Spleen (tissue), 11 donors: ENCODE data around the gene SH3BGRL2. TPM values are rescaled to one million over a fixed set of nuclear protein-coding genes. Genes with fewer than 3 reads are reported as not detected.
"Not testable (repeated sequence)": the region's sequence is repeated elsewhere in the genome, so short reads cannot be mapped to it uniquely, and the experiment has no call there.

Experiments used
- DNase-seq: peaks from one replicate; pipeline ENCODE4 v3.0.0-alpha.2; 2020
- H3K27ac ChIP-seq, 8 donors: fragments of 200-600 bp; sonication (generic) in 7 of 8; 1 replicate in 4 of 8; 2 replicates in 4 of 8; pipeline versions ENCODE4 v1.5.0 to v1.8.0; 2016 to 2021; ENCODE audit warnings: inconsistent platforms in 4 of 8, mild to moderate bottlenecking in 4 of 8, moderate library complexity in 1 of 8
- H3K27me3 ChIP-seq, 7 donors: fragments of 200-600 bp; sonication (generic) in 6 of 7; replicated peaks in 1 of 7; 1 replicate in 4 of 7; 2 replicates in 3 of 7; pipeline versions ENCODE4 v1.5.0 to v1.8.0; 2016 to 2021; ENCODE audit warnings: inconsistent platforms in 3 of 7, mild to moderate bottlenecking in 1 of 7
- H3K36me3 ChIP-seq, 6 donors: fragments of 200-600 bp; sonication (generic) in 5 of 6; 1 replicate in 4 of 6; 2 replicates in 2 of 6; pipeline versions ENCODE4 v1.5.0 to v1.8.0; 2016 to 2021; ENCODE audit warnings: inconsistent platforms in 2 of 6
- H3K4me1 ChIP-seq, 6 donors: fragments of 200-600 bp; sonication (generic) in 5 of 6; 1 replicate in 3 of 6; 2 replicates in 3 of 6; pipeline versions ENCODE4 v1.5.0 to v1.8.0; 2016 to 2021; ENCODE audit warnings: inconsistent platforms in 3 of 6
- H3K4me3 ChIP-seq, 8 donors: fragments of 200-600 bp; sonication (generic) in 7 of 8; 1 replicate in 4 of 8; 2 replicates in 4 of 8; pipeline versions ENCODE4 v1.5.0 to v1.8.0; 2016 to 2021; ENCODE audit warnings: inconsistent platforms in 4 of 8, mild to moderate bottlenecking in 4 of 8, moderate library complexity in 2 of 8
- H3K9me3 ChIP-seq, 8 donors: fragments of 200-600 bp; sonication (generic) in 7 of 8; 1 replicate in 4 of 8; 2 replicates in 4 of 8; pipeline versions ENCODE4 v1.5.0 to v1.8.0; 2016 to 2021; ENCODE audit warnings: inconsistent platforms in 4 of 8
- POLR2A ChIP-seq, 3 donors: fragments of 450-650 bp; IDR thresholded peaks; one replicate each; pipeline ENCODE4 v1.5.1; 2017; ENCODE audit warnings: antibody characterized with exemption in 3 of 3, mild to moderate bottlenecking in 1 of 3
- POLR2AphosphoS5 ChIP-seq, 3 donors: sonication (generic); formaldehyde crosslinking; IDR thresholded peaks; one replicate each; pipeline ENCODE4 v1.5.1; 2017; ENCODE audit warnings: antibody characterized with exemption in 3 of 3
- WGBS, 5 donors: extraction: QIAGEN DNeasy Blood & Tissue Kit in 3 of 5; methylation state at CpG; one replicate each; pipeline versions ENCODE4 v1.1.5 to v1.1.7; 2013 to 2018; 5-methylcytosine and 5-hydroxymethylcytosine counted together
- intact Hi-C: fragments of 100-400 bp; cut with DNase I; formaldehyde crosslinking; loops from one replicate; pipeline ENCODE4 v1.15.0; 2023; ENCODE audit warnings: low total_unique reads
- polyA plus RNA-seq, 3 donors: library from polyadenylated mRNA; stranded (reverse); fragments of 200-250 nt; gene quantifications; one replicate each; pipeline ENCODE4 v1.2.1, GENCODE V29; 2013
- total RNA-seq, 7 donors: library from RNA; depleted of rRNA in 3 of 7; stranded (reverse); fragments of >200 nt in 3 of 7; fragmentation: NEBNext Ultra II Directional in 4 of 7; extraction: Animal tissue kit (Norgen Biotek cat#: 25700) in 4 of 7; gene quantifications; one replicate each; pipeline versions ENCODE4 v1.1.0 to v1.2.1, GENCODE V29; 2016 to 2021
- TF ChIP-seq, protein P1 (sequence below), 11 experiments: fragments of 200-600 bp in 7 of 11; fragments of 450-650 bp in 4 of 11; sonication (generic) in 4 of 11; IDR thresholded peaks in 8 of 11; conservative IDR thresholded peaks in 3 of 11; 1 replicate in 7 of 11; 2 replicates in 4 of 11; pipeline versions ENCODE4 v1.4.0 to v1.8.0; 2016 to 2021; ENCODE audit warnings: antibody characterized with exemption in 11 of 11, inconsistent platforms in 4 of 11, mild to moderate bottlenecking in 1 of 11
- donor health status: healthy with polysubstance abuse.
- donor health status: DM: no; HTN: no; CAD: no; lungs with moderate emphysema.
- donor health status: DM: no; HTN: no; CAD: no.
- donor health status: Bipolar disorder and iron deficiency.
- donor health status: healthy.
- donor health status: DM: no; HTN: no; CAD: no.
- donor health status: DM: yes; HTN: yes; CAD: no.

Gene SH3BGRL2
- total and polyA plus RNA-seq, 10 donors, result 1.8 to 24.6 (median 10.9) TPM

DNA sequence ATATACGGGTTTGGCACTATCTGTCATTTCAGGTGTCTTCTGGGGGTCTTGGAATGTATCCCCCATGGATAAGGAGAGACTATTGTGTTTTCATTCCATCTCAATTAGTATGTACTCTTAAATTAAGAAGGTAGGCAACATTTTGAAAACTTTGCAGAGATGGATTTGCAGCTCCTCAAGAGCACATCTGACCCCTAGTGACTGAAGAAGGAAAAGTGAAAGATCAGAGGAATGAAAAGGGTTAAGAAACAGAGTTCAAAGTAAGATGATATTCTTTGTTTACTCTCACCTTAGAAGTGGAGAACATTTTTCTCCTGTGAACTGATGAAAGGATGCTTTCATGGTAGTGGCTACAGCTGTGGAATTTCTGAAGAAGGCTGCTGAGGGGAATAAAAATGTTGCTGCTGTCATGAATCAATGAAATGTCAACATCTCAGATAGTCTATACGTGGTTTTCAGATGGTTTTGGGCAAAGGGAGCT, 41.5 kb downstream of the SH3BGRL2 start:
- Histone ChIP-seq H3K9me3 (peaks cover 0 to 6% (median 0%) of the 10 kb centered on the region in 8 donors), H3K27me3 (no peaks in the 10 kb centered on the region), H3K4me3 (no peak overlapping the region), H3K36me3 (no peaks in the 10 kb centered on the region), H3K27ac (no peak overlapping the region), H3K4me1 (peaks cover 0 to 16% (median 9%) of the 10 kb centered on the region in 6 donors)
- TF ChIP-seq, protein P1, sequence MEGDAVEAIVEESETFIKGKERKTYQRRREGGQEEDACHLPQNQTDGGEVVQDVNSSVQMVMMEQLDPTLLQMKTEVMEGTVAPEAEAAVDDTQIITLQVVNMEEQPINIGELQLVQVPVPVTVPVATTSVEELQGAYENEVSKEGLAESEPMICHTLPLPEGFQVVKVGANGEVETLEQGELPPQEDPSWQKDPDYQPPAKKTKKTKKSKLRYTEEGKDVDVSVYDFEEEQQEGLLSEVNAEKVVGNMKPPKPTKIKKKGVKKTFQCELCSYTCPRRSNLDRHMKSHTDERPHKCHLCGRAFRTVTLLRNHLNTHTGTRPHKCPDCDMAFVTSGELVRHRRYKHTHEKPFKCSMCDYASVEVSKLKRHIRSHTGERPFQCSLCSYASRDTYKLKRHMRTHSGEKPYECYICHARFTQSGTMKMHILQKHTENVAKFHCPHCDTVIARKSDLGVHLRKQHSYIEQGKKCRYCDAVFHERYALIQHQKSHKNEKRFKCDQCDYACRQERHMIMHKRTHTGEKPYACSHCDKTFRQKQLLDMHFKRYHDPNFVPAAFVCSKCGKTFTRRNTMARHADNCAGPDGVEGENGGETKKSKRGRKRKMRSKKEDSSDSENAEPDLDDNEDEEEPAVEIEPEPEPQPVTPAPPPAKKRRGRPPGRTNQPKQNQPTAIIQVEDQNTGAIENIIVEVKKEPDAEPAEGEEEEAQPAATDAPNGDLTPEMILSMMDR (IDR thresholded peaks at IDR 0.05 in 8 of 11, conservative IDR thresholded peaks at IDR 0.05 in 3 of 11), result peak in 2 of 11 experiments; percentile 5 to 39
- no peak for TF ChIP-seq POLR2AphosphoS5 (IDR thresholded peaks at IDR 0.05)
- no peak for DNase-seq
- intact Hi-C loops, result no loop called here
- 53 to 71% (median 60%) methylated on average over 2 of the region's 2 CpGs for WGBS, 5 donors

DNA sequence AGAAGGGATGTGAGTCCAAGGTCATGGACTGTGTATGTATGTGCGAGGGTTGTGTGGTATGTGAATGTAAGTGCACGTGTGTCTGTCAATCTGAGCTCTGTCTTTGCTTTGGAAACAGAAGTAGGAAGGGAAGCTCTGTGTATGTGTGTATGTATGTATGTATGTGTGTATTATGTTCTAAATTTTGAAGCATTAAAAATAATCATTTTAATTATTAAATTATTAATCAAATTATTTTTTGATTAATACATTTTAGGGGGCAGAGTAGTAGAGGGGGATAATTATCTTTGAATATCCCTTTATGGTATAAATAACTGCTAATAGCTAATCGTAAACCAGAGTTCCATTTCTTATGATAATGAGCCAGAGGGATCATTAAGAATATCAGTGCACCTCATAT, 42.8 kb downstream of the SH3BGRL2 start:
- Histone ChIP-seq H3K27ac (no peak overlapping the region), H3K9me3 (peaks cover 0 to 6% (median 0%) of the 10 kb centered on the region in 8 donors), H3K36me3 (no peaks in the 10 kb centered on the region), H3K27me3 (no peaks in the 10 kb centered on the region), H3K4me3 (no peak overlapping the region), H3K4me1 (peaks cover 0 to 16% (median 9%) of the 10 kb centered on the region in 6 donors)
- DNase-seq, result no peak
- 88 to 95% (median 93%) methylated on average over 3 of the region's 3 CpGs for WGBS, 5 donors
- intact Hi-C loops, result no loop called here
- TF ChIP-seq POLR2A (IDR thresholded peaks at IDR 0.05) (no peak), POLR2AphosphoS5 (IDR thresholded peaks at IDR 0.05) (no peak)
- TF ChIP-seq, protein P1 (IDR thresholded peaks at IDR 0.05 in 8 of 11, conservative IDR thresholded peaks at IDR 0.05 in 3 of 11), result no peak

DNA sequence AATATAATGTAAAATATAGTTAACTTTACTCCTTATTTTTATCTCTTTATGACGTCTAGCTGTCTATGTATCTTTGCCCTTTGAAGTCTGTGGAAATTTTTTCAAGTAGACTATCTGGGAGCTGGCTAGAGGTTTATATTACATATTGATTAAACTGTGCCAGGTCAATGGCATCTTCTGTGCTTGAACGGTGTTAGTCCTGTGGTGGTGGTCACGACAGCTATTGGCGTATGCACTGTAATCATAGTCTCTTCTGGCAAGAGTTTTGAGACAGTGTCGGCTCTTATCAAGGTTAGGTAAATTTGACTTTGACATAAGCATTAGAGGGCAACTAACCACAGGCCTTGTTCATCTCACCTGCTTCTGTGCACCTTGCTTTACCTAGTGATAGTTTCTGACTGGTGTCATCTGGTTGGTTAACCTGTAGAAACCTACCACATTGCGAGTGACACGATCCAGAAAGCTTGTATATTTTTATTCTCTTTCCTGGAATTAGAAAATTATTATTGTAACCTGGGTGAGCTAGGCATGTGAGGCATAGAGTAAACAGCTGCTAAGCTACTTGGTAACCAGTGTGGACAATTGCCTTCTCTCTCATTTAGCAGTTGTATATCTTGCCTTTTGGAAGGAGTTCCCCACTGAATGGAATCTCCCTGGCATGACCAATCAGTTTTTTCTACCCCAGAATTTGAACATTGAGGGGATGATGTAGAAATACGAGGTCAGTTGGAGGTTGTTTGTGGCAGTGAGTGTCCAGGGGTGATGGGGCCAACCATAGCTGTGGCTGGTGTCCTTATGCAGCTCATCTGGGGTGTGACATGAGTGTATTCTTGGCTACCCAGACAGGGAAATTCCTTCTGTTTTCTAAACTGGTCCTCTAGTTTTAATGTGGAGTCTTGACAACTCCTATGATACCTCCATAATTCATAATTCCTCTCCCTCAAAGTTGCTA, 45.9 kb downstream of the SH3BGRL2 start:
- Histone ChIP-seq H3K4me1 (peaks cover 0 to 3% (median under 1%) of the 10 kb centered on the region in 6 donors), H3K27me3 (no peaks in the 10 kb centered on the region), H3K36me3 (no peaks in the 10 kb centered on the region), H3K27ac (no peak overlapping the region), H3K4me3 (no peak overlapping the region), H3K9me3 (peaks cover 0 to 6% (median 0%) of the 10 kb centered on the region in 8 donors)
- 82 to 91% (median 87%) methylated on average over 8 of the region's 8 CpGs for WGBS, 5 donors
- DNase-seq, result no peak
- intact Hi-C loops, result no loop called here
- TF ChIP-seq POLR2A (IDR thresholded peaks at IDR 0.05) (no peak), POLR2AphosphoS5 (IDR thresholded peaks at IDR 0.05) (no peak)

DNA sequence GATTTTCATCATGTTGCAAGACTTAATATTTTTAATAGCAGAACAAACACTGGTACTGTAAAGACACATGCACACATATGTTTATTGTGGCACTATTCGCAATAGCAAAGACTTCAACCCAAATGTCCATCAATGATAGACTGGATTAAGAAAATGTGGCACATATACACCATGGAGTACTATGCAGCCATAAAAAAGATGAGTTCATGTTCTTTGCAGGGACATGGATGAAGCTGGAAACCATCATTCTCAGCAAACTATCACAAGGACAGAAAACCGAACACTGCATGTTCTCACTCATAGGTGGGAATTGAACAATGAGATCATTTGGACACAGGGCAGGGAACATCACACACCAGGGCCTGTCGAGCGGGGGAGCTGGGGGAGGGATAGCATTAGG, 51.6 kb downstream of the SH3BGRL2 start:
- intact Hi-C loops, DNase-seq: not testable (repeated sequence)

DNA sequence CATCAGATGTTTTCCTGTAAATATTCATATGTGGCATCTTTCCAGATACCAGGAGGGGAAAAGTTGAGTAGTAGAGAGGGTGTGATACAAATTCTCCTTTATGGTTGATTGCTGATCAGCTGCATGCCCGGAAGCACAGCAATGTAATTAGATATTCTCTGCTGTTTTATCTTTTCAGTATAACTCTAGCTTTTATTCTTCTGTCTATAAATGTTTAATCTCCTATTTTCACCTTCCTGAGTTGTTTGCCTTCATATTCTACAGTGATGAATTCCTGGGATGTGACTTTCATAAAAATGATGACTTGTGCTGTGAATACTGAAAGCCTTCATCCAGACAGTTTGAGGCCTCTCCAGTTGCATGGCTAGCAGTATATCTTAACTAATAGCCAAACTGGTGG, 53.7 kb downstream of the SH3BGRL2 start:
- 81 to 86% (median 84%) methylated on average over 1 of the region's 1 CpG for WGBS, 5 donors
- intact Hi-C loops, result no loop called here
- no peak for TF ChIP-seq POLR2A (IDR thresholded peaks at IDR 0.05)
- no peak for TF ChIP-seq POLR2AphosphoS5 (IDR thresholded peaks at IDR 0.05)
- TF ChIP-seq, protein P1 (IDR thresholded peaks at IDR 0.05 in 8 of 11, conservative IDR thresholded peaks at IDR 0.05 in 3 of 11), result no peak

More for the DNA sequence above, 51.6 kb downstream of the SH3BGRL2 start:
- H3K27me3 ChIP-seq, H3K4me1 ChIP-seq, H3K36me3 ChIP-seq, H3K27ac ChIP-seq, H3K4me3 ChIP-seq, H3K9me3 ChIP-seq: not testable (repeated sequence)
- WGBS, 5 donors, result 68 to 97% (median 95%) methylated on average over 4 of the region's 4 CpGs

More for the DNA sequence above, 53.7 kb downstream of the SH3BGRL2 start:
- Histone ChIP-seq H3K36me3 (no peaks in the 10 kb centered on the region), H3K27ac (no peak overlapping the region), H3K4me1 (no peaks in the 10 kb centered on the region), H3K27me3 (no peaks in the 10 kb centered on the region), H3K4me3 (no peak overlapping the region), H3K9me3 (peaks cover 0 to 5% (median 0%) of the 10 kb centered on the region in 8 donors)
- DNase-seq, result no peak
